SK-N-SH (cell line): Measurements from ENCODE around the gene ETFRF1. TPM values are rescaled to one million over a fixed set of nuclear protein-coding genes. Genes with fewer than 3 reads are reported as not detected.

Source experiments
- CTCF ChIA-PET: fragments of 300-600, 350-600 bp; formaldehyde crosslinking; extraction: SDS; loops from one replicate; lab custom pipeline; 2021; lab: Yijun Ruan, JAX
- POLR2A ChIA-PET: fragments of 350-600 bp; sonication (Branson Sonifier 250); formaldehyde crosslinking; extraction: SDS; loops from one replicate; lab custom pipeline; 2020; ENCODE audit warnings: antibody characterized with exemption, inconsistent platforms; lab: Yijun Ruan, JAX
- DNase-seq: peaks from one replicate; pipeline ENCODE4 v3.0.0; 2012
- H2AFZ ChIP-seq: fragments of 200-600 bp; sonication (generic); 2 replicates; pipeline ENCODE4 v1.8.1; 2016; ENCODE audit warnings: antibody characterized with exemption, mild to moderate bottlenecking, low read depth
- H3F3A ChIP-seq: fragments of 200-600 bp; sonication (generic); replicated peaks from 2 replicates; pipeline ENCODE3; 2016; ENCODE audit warnings: antibody characterized with exemption, mild to moderate bottlenecking; ENCODE audit not compliant: insufficient read depth
- H3K27ac ChIP-seq, 2 experiments: fragments of 200-500 bp in 1 of 2; fragments of 200-600 bp in 1 of 2; sonication (Bioruptor generic) in 1 of 2; sonication (generic), shearing (Covaris generic) in 1 of 2; 2 replicates each; pipeline versions ENCODE4 v1.5.1 to v1.6.1; 2014 to 2016; ENCODE audit warnings: low read depth in 2 of 2, inconsistent platforms in 1 of 2, low read length in 1 of 2, mild to moderate bottlenecking in 1 of 2, mixed read lengths in 1 of 2
- H3K27me3 ChIP-seq: fragments of 200-600 bp; sonication (generic), shearing (Covaris generic); 2 replicates; pipeline ENCODE4 v1.6.1; 2016; ENCODE audit warnings: mixed run types; ENCODE audit not compliant: insufficient read depth
- H3K36me3 ChIP-seq, 2 experiments: fragments of 200-500 bp in 1 of 2; fragments of 200-600 bp in 1 of 2; sonication (Bioruptor generic) in 1 of 2; sonication (generic) in 1 of 2; replicated peaks in 1 of 2; 2 replicates each; pipeline versions ENCODE3 to v1.5.1; 2014 to 2016; ENCODE audit warnings: low read length in 1 of 2, mild to moderate bottlenecking in 1 of 2; ENCODE audit not compliant: insufficient read depth in 2 of 2, control insufficient read depth in 1 of 2
- H3K4me1 ChIP-seq, 2 experiments: fragments of 200-500 bp in 1 of 2; fragments of 200-600 bp in 1 of 2; sonication (Bioruptor generic) in 1 of 2; sonication (generic), shearing (Covaris generic) in 1 of 2; 2 replicates each; pipeline versions ENCODE4 v1.5.1 to v1.6.1; 2014 to 2016; ENCODE audit warnings: low read depth in 1 of 2, low read length in 1 of 2, mixed run types in 1 of 2; ENCODE audit not compliant: insufficient read depth in 2 of 2, control insufficient read depth in 1 of 2
- H3K4me2 ChIP-seq: fragments of 200-600 bp; sonication (generic), shearing (Covaris generic); 2 replicates; pipeline ENCODE4 v1.6.1; 2017; ENCODE audit warnings: mixed run types
- H3K4me3 ChIP-seq, 2 experiments: fragments of 200-500 bp in 1 of 2; fragments of 200-600 bp in 1 of 2; sonication (Bioruptor generic) in 1 of 2; sonication (generic), shearing (Covaris generic) in 1 of 2; 2 replicates each; pipeline versions ENCODE4 v1.5.1 to v1.8.1; 2014 to 2016; ENCODE audit warnings: low read depth in 2 of 2, inconsistent platforms in 1 of 2, low read length in 1 of 2, mild to moderate bottlenecking in 1 of 2, mixed read lengths in 1 of 2, moderate library complexity in 1 of 2
- H3K79me2 ChIP-seq: fragments of 200-600 bp; sonication (generic); 2 replicates; pipeline ENCODE4 v1.8.1; 2017; ENCODE audit warnings: mild to moderate bottlenecking; ENCODE audit not compliant: insufficient read depth
- H3K9ac ChIP-seq: fragments of 200-600 bp; sonication (generic); 2 replicates; pipeline ENCODE4 v1.6.1; 2017; ENCODE audit warnings: mixed run types
- H3K9me2 ChIP-seq: fragments of 200-600 bp; sonication (generic); 2 replicates; pipeline ENCODE4 v1.6.1; 2017; ENCODE audit warnings: mixed run types
- H3K9me3 ChIP-seq: fragments of 200-600 bp; sonication (generic); 2 replicates; pipeline ENCODE4 v1.6.1; 2017; ENCODE audit warnings: mixed run types, mild to moderate bottlenecking, moderate library complexity
- H4K20me1 ChIP-seq: fragments of 200-600 bp; sonication (generic); 2 replicates; pipeline ENCODE4 v1.6.1; 2017; ENCODE audit warnings: mild to moderate bottlenecking, mixed run types; ENCODE audit not compliant: insufficient read depth
- CHD2 ChIP-seq: fragments of 150-350 bp; IDR thresholded peaks from 2 replicates; pipeline ENCODE4 v1.6.1; 2018; ENCODE audit warnings: low read length; ENCODE audit not compliant: partially characterized antibody
- FOSL2 ChIP-seq: IDR thresholded peaks from 2 replicates; pipeline ENCODE4 v1.4.0; 2012; ENCODE audit warnings: low read depth, mild to moderate bottlenecking, moderate library complexity, borderline replicate concordance
- GATA2 ChIP-seq: sonication (generic); formaldehyde crosslinking; IDR thresholded peaks from 2 replicates; pipeline ENCODE4 v1.5.0; 2020; ENCODE audit warnings: mild to moderate bottlenecking, missing genetic modification reagents
- MXI1 ChIP-seq: IDR thresholded peaks from 2 replicates; pipeline ENCODE4 v1.6.1; 2012; ENCODE audit warnings: mild to moderate bottlenecking, low read depth, low read length, improper control_type of control experiment
- PBX3 ChIP-seq: IDR thresholded peaks from 2 replicates; pipeline ENCODE4; 2012
- RFX5 ChIP-seq: IDR thresholded peaks from 2 replicates; pipeline ENCODE4 v1.6.1; 2012; ENCODE audit warnings: mild to moderate bottlenecking, improper control_type of control experiment, low read length
- RXRA ChIP-seq: IDR thresholded peaks from 2 replicates; pipeline ENCODE4 v1.4.0; 2012; ENCODE audit warnings: low read depth, mild to moderate bottlenecking, borderline replicate concordance
- SMC3 ChIP-seq: IDR thresholded peaks from 2 replicates; pipeline ENCODE4 v1.6.1; 2012; ENCODE audit warnings: low read depth, low read length, improper control_type of control experiment
- USF2 ChIP-seq: fragments of 150-350 bp; IDR thresholded peaks from 2 replicates; pipeline ENCODE4 v1.6.1; 2017; ENCODE audit warnings: antibody characterized with exemption, low read length, low read depth, borderline replicate concordance
- WGBS: methylation state at CpG from one replicate; pipeline ENCODE4 v1.1.6; 2017; ENCODE audit warnings: low lambda C conversion rate; 5-methylcytosine and 5-hydroxymethylcytosine counted together
- polyA plus RNA-seq, 3 experiments: library from polyadenylated mRNA; depleted of rRNA; stranded (reverse); fragments of >200 nt; gene quantifications; 2 replicates each; pipeline ENCODE4 v1.2.3, GENCODE V29; 2012
- TF ChIP-seq, protein P1 (sequence below): fragments of 150-350 bp; IDR thresholded peaks from 2 replicates; pipeline ENCODE4 v1.6.1; 2016; ENCODE audit warnings: mild to moderate bottlenecking, low read depth, low read length
- TF ChIP-seq, protein P2 (sequence below): IDR thresholded peaks from 2 replicates; pipeline ENCODE4 v1.6.1; 2012; ENCODE audit warnings: mild to moderate bottlenecking, low read depth, low read length, moderate library complexity

Gene ETFRF1
- polyA plus RNA-seq, 1 of the 3 experiments (the other 2 are of a cell fraction) = 7.8 TPM

DNA sequence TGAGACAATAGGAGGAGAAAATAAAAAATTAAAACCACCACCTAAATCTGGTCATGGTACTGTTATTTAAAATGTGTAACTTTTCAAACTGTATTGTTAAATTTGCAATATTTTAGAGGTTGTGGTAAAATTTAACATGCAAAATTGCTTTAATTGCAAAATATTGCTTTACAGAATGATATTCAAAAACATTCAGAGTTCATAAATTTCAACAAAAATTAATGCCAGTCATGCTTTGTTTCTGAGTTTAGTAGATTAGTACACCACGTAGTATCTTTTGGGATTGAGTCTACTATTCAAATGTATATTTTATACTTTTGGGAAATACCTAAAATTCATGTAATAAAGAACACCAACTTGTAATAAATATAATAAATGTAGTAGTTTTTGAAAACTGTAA, 18.3 kb downstream of the ETFRF1 start:
- Histone ChIP-seq H3F3A (peaks cover 16% of the 10 kb centered on the region), H3K27me3 (no peaks in the 10 kb centered on the region), H3K9me2 (no peaks in the 10 kb centered on the region), H4K20me1 (no peaks in the 10 kb centered on the region), H3K4me3 (no peak overlapping the region), H3K36me3 (peaks cover 30 to 36% of the 10 kb centered on the region in 2 experiments), H3K27ac (no peak overlapping the region)
- POLR2A ChIA-PET = no interaction called here
- WGBS = 96% methylated on average over 1 of the region's 1 CpG
- CTCF ChIA-PET = interaction anchor here (0.6 to 3.2 kb wide), 3 partner anchors 17 to 24 kb away, joined by 3 to 11 read pairs (median 3); no protein-coding TSS in a partner anchor
- TF ChIP-seq, protein P1, sequence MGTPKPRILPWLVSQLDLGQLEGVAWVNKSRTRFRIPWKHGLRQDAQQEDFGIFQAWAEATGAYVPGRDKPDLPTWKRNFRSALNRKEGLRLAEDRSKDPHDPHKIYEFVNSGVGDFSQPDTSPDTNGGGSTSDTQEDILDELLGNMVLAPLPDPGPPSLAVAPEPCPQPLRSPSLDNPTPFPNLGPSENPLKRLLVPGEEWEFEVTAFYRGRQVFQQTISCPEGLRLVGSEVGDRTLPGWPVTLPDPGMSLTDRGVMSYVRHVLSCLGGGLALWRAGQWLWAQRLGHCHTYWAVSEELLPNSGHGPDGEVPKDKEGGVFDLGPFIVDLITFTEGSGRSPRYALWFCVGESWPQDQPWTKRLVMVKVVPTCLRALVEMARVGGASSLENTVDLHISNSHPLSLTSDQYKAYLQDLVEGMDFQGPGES = no peak
- TF ChIP-seq, all 33 proteins: peak for 0
- Histone ChIP-seq H3K4me1 (no peaks in the 10 kb centered on the region; a peak in 1 of 4 replicates), H3K9ac (no peak overlapping the region), H3K4me2 (no peak overlapping the region), H3K9me3 (no peaks in the 10 kb centered on the region), H2AFZ (no peak overlapping the region), H3K79me2 (peaks cover 30% of the 10 kb centered on the region)
- DNase-seq = no peak

DNA sequence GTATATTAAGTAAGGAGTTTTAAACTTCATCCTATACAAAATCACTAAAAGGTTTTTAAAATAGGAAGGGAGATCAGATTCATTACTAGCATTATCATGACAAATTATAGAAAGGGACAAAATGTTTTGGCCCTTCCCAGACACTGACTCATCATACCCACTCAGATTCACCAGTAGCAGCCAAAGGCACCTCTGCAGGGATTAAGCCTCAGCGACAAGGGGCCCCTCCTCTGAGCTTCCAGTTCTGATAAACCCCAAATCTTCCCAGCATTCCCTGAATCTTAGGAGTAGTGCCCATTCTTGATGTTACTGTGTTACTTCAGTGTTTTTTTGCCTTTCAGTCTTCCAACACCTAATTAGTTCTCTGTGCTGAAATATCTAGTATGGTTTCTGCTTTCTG, 41.2 kb downstream of the ETFRF1 start:
- CTCF ChIA-PET = interaction anchor here (1.0 to 2.4 kb wide), 3 partner anchors 13 to 110 kb away, joined by 3 to 10 read pairs (median 3); no protein-coding TSS in a partner anchor

DNA sequence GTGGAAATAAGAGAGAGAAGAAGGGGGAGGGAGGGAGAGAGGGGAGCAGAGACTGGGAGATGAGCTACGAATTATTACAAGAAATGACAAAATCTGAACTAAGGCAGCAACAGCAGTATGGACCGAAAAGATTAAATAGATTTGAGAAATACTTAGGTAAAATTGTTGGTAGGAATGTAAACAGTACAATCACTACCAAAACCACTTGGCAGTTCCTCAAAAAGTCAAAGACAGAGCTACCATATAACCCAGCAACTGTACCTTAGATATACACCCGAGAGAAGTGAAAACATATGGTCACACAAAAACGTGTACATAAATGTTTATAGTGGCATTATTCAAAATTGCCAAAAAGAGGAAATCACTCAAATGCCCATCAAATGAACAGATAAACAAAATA, 41.6 kb downstream of the ETFRF1 start:
- Histone ChIP-seq H3K9me2 (no peaks in the 10 kb centered on the region), H3K79me2 (peaks cover 90% of the 10 kb centered on the region), H3K27ac (no peak overlapping the region), H3K27me3 (no peaks in the 10 kb centered on the region), H3K4me2 (no peak overlapping the region), H4K20me1 (peaks cover 11% of the 10 kb centered on the region), H2AFZ (no peak overlapping the region), H3K36me3 (peaks cover 49 to 51% of the 10 kb centered on the region in 2 experiments), H3K9me3 (no peaks in the 10 kb centered on the region), H3K9ac (no peak overlapping the region), H3F3A (no peaks in the 10 kb centered on the region), H3K4me3 (no peak overlapping the region), H3K4me1 (peaks cover 0 to 2% of the 10 kb centered on the region in 2 experiments; a peak in 2 of 4 replicates)
- ChIA-PET POLR2A (no interaction called here), CTCF (interaction anchor here (1.0 to 2.4 kb wide), 3 partner anchors 14 to 110 kb away, joined by 3 to 11 read pairs (median 10); no protein-coding TSS in a partner anchor)
- no peak for DNase-seq
- WGBS = 96% methylated on average over 4 of the region's 4 CpGs
- TF ChIP-seq PBX3 = no peak
- TF ChIP-seq SMC3 = no peak
- TF ChIP-seq GATA2 (CRISPR knock-in tag) = no peak
- TF ChIP-seq RXRA = no peak
- no peak for TF ChIP-seq CHD2
- TF ChIP-seq, protein P2, sequence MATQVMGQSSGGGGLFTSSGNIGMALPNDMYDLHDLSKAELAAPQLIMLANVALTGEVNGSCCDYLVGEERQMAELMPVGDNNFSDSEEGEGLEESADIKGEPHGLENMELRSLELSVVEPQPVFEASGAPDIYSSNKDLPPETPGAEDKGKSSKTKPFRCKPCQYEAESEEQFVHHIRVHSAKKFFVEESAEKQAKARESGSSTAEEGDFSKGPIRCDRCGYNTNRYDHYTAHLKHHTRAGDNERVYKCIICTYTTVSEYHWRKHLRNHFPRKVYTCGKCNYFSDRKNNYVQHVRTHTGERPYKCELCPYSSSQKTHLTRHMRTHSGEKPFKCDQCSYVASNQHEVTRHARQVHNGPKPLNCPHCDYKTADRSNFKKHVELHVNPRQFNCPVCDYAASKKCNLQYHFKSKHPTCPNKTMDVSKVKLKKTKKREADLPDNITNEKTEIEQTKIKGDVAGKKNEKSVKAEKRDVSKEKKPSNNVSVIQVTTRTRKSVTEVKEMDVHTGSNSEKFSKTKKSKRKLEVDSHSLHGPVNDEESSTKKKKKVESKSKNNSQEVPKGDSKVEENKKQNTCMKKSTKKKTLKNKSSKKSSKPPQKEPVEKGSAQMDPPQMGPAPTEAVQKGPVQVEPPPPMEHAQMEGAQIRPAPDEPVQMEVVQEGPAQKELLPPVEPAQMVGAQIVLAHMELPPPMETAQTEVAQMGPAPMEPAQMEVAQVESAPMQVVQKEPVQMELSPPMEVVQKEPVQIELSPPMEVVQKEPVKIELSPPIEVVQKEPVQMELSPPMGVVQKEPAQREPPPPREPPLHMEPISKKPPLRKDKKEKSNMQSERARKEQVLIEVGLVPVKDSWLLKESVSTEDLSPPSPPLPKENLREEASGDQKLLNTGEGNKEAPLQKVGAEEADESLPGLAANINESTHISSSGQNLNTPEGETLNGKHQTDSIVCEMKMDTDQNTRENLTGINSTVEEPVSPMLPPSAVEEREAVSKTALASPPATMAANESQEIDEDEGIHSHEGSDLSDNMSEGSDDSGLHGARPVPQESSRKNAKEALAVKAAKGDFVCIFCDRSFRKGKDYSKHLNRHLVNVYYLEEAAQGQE = no peak
- TF ChIP-seq RFX5 = no peak
- TF ChIP-seq USF2 = no peak

More for the DNA sequence above, 41.2 kb downstream of the ETFRF1 start:
- Histone ChIP-seq H3K79me2 (peaks cover 93% of the 10 kb centered on the region), H4K20me1 (peaks cover 11% of the 10 kb centered on the region), H3K27ac (no peak overlapping the region), H3K27me3 (no peaks in the 10 kb centered on the region), H3K9ac (no peak overlapping the region), H3K4me3 (no peak overlapping the region), H3K9me2 (no peaks in the 10 kb centered on the region), H3K36me3 (peaks cover 47 to 51% of the 10 kb centered on the region in 2 experiments), H3K4me1 (no peaks in the 10 kb centered on the region; a peak in 2 of 4 replicates)
- 88% methylated on average over 1 of the region's 1 CpG for WGBS
- no peak for DNase-seq
- no peak for TF ChIP-seq MXI1
- TF ChIP-seq FOSL2 = peak; percentile 18; the same call in 1 of the 2 replicates
- no peak for TF ChIP-seq RXRA
- TF ChIP-seq, protein P1 = no peak
- TF ChIP-seq, all 33 proteins: peak for 1
- H2AFZ ChIP-seq = no peak overlapping the region
- no peaks in the 10 kb centered on the region for H3F3A ChIP-seq
- H3K4me2 ChIP-seq = no peak overlapping the region
- no peaks in the 10 kb centered on the region for H3K9me3 ChIP-seq
- POLR2A ChIA-PET = interaction anchor here (0.6 kb wide), 1 partner anchor 15 kb away, joined by 3 read pairs; the partner anchor contains the start of gene KRAS
